ENCODE data around the gene ANKRD34C.

DNA sequence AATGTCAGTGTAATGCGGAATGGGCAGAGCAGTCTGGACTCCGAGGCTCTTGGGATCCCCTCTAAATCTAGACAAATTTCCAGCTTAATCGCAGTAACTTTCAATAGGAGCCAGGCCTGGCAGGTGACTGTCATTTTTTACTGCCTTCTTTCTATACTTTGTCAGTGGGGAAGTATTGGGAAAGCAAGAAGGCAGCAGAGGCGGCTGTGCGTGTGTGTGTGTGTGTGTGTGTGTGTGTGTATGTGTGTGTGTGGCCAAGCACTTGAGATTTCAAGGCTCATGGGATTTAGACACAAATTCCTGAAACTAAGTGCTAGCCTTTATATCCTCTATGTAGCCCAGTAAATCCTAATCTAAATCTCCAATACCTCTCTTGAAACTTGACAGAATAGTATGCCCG lies 49.3 kb upstream of the ANKRD34C start:
- TF ChIP-seq EZH2 (IDR thresholded peaks at IDR 0.05) (no peak), POLR2AphosphoS5 (IDR thresholded peaks at IDR 0.05; ENCODE audit: borderline replicate concordance, low read depth, low read length) (no peak), FOXP2 (optimal IDR thresholded peaks at IDR 0.05; ENCODE audit: control extremely low read depth, extremely low read length, insufficient read depth) (no peak)
